ENCODE measurements around the gene AGBL5.

- TF ChIP-seq CTCF (IDR thresholded peaks at IDR 0.05) (no peak), ZFX (IDR thresholded peaks at IDR 0.05; ENCODE audit: borderline replicate concordance) (no peak)
Observed at GRCh38 chr2:27083410-27084296, 32.2 kb downstream of the AGBL5 start.

Data from 22Rv1 (cell line).